MG63 (cell line): ENCODE data around the gene TRIM37. TPM values are rescaled to one million over a fixed set of nuclear protein-coding genes. Genes with fewer than 3 reads are reported as not detected.
"Not testable (repeated sequence)": the region's sequence is repeated elsewhere in the genome, so short reads cannot be mapped to it uniquely, and the experiment has no call there.

Source experiments
- DNase-seq: peaks from one replicate; pipeline ENCODE4 v3.0.0-alpha.2; 2020
- H3K27me3 ChIP-seq: fragments of 250-450 bp; sonication (Bioruptor Pico); 2 replicates; pipeline ENCODE4 v1.5.1; 2020; ENCODE audit warnings: mild to moderate bottlenecking, moderate library complexity
- H3K36me3 ChIP-seq: fragments of 250-450 bp; sonication (Bioruptor Pico); 2 replicates; pipeline ENCODE4 v1.5.1; 2020; ENCODE audit warnings: mild to moderate bottlenecking, moderate library complexity
- H3K4me3 ChIP-seq: fragments of 250-450 bp; sonication (Bioruptor Pico); 2 replicates; pipeline ENCODE4 v1.5.1; 2020; ENCODE audit warnings: mild to moderate bottlenecking, moderate library complexity
- H3K9me3 ChIP-seq: fragments of 250-450 bp; sonication (Bioruptor Pico); 2 replicates; pipeline ENCODE4 v1.5.1; 2020; ENCODE audit warnings: mild to moderate bottlenecking, moderate library complexity
- total RNA-seq: library from RNA; depleted of rRNA; stranded (reverse); fragments of >200 nt; shearing (Covaris generic); gene quantifications from 2 replicates; pipeline ENCODE4 v1.2.3, GENCODE V29; 2014; ENCODE audit warnings: low replicate concordance

Gene TRIM37
- total RNA-seq, 1 experiment from 2014 or later = 10.6 TPM

GRCh38 chr17:59126809-59127417 is 20.2 kb upstream of the TRIM37 start:
- DNase-seq = no peak
- peaks cover 52% of the 10 kb centered on the region for H3K36me3 ChIP-seq
- no peak overlapping the region for H3K4me3 ChIP-seq
- H3K9me3 ChIP-seq = no peaks in the 10 kb centered on the region; the same call in none of the 2 replicates
- H3K27me3 ChIP-seq = no peaks in the 10 kb centered on the region

- no peaks in the 10 kb centered on the region; the same call in none of the 2 replicates for H3K9me3 ChIP-seq
- peaks cover 71% of the 10 kb centered on the region for H3K36me3 ChIP-seq
- no peak overlapping the region for H3K4me3 ChIP-seq
- no peaks in the 10 kb centered on the region for H3K27me3 ChIP-seq
- no peak for DNase-seq
These were observed 18.0 kb upstream of the TRIM37 start for GRCh38 chr17:59124665-59125064.

- H3K4me3 ChIP-seq = no peak overlapping the region
- H3K27me3 ChIP-seq = no peaks in the 10 kb centered on the region
- no peaks in the 10 kb centered on the region; the same call in none of the 2 replicates for H3K9me3 ChIP-seq
- peaks cover 75% of the 10 kb centered on the region for H3K36me3 ChIP-seq
- peak; percentile 37 for DNase-seq
These were observed 15.3 kb upstream of the TRIM37 start for GRCh38 chr17:59121901-59122480.

- H3K9me3 ChIP-seq = no peaks in the 10 kb centered on the region
- H3K4me3 ChIP-seq = no peak overlapping the region
- no peak for DNase-seq
- no peaks in the 10 kb centered on the region for H3K27me3 ChIP-seq
- H3K36me3 ChIP-seq = peaks cover 63% of the 10 kb centered on the region
These were observed 8.8 kb upstream of the TRIM37 start for GRCh38 chr17:59115474-59115873.

- DNase-seq = no peak
- Histone ChIP-seq H3K36me3 (peaks cover 53% of the 10 kb centered on the region), H3K9me3 (no peaks in the 10 kb centered on the region), H3K27me3 (no peaks in the 10 kb centered on the region), H3K4me3 (no peak overlapping the region)
These were observed 4.9 kb upstream of the TRIM37 start for GRCh38 chr17:59111539-59111938.

GRCh38 chr17:59110973-59111372 is 4.3 kb upstream of the TRIM37 start:
- Histone ChIP-seq H3K27me3 (no peaks in the 10 kb centered on the region), H3K36me3 (peaks cover 56% of the 10 kb centered on the region), H3K9me3 (no peaks in the 10 kb centered on the region), H3K4me3 (no peak overlapping the region)
- DNase-seq = no peak

- H3K4me3 ChIP-seq = no peak overlapping the region
- H3K36me3 ChIP-seq = peaks cover 50% of the 10 kb centered on the region
- H3K9me3 ChIP-seq = no peaks in the 10 kb centered on the region
- no peaks in the 10 kb centered on the region for H3K27me3 ChIP-seq
- DNase-seq = no peak
These were observed 1.9 kb upstream of the TRIM37 start for GRCh38 chr17:59108400-59109102.

- no peak for DNase-seq
- Histone ChIP-seq H3K27me3 (no peaks in the 10 kb centered on the region), H3K9me3 (no peaks in the 10 kb centered on the region), H3K4me3 (peak overlapping the region; percentile 96), H3K36me3 (peaks cover 56% of the 10 kb centered on the region)
These were observed 608 bp upstream of the TRIM37 start for GRCh38 chr17:59107306-59107670.

GRCh38 chr17:59105852-59106462 is 723 bp downstream of the TRIM37 start:
- peak overlapping the region; percentile 96 for H3K4me3 ChIP-seq
- H3K36me3 ChIP-seq = peaks cover 53% of the 10 kb centered on the region
- H3K27me3 ChIP-seq = no peaks in the 10 kb centered on the region
- DNase-seq = peak; percentile 76
- no peaks in the 10 kb centered on the region for H3K9me3 ChIP-seq

GRCh38 chr17:59101178-59101577 is 5.5 kb downstream of the TRIM37 start:
- Histone ChIP-seq H3K4me3 (no peak overlapping the region), H3K27me3 (no peaks in the 10 kb centered on the region), H3K36me3 (peaks cover 53% of the 10 kb centered on the region), H3K9me3 (peaks cover 6% of the 10 kb centered on the region)
- DNase-seq = no peak

GRCh38 chr17:59097876-59098275 is 8.8 kb downstream of the TRIM37 start:
- no peak overlapping the region for H3K4me3 ChIP-seq
- H3K27me3 ChIP-seq = no peaks in the 10 kb centered on the region
- peaks cover 41% of the 10 kb centered on the region for H3K36me3 ChIP-seq
- peaks cover 6% of the 10 kb centered on the region for H3K9me3 ChIP-seq
- DNase-seq = no peak

GRCh38 chr17:59094861-59095530 is 11.7 kb downstream of the TRIM37 start:
- Histone ChIP-seq H3K27me3 (no peaks in the 10 kb centered on the region), H3K36me3 (peaks cover 24% of the 10 kb centered on the region), H3K9me3 (peaks cover 6% of the 10 kb centered on the region), H3K4me3 (no peak overlapping the region)
- DNase-seq = no peak

- no peaks in the 10 kb centered on the region for H3K27me3 ChIP-seq
- peaks cover 24% of the 10 kb centered on the region for H3K36me3 ChIP-seq
- peaks cover 4% of the 10 kb centered on the region; the same call in 1 of the 2 replicates for H3K9me3 ChIP-seq
- DNase-seq = peak; percentile 91
- H3K4me3 ChIP-seq = no peak overlapping the region
These were observed 12.9 kb downstream of the TRIM37 start for GRCh38 chr17:59093702-59094231.

GRCh38 chr17:59093145-59093701 is 13.5 kb downstream of the TRIM37 start:
- no peak overlapping the region for H3K4me3 ChIP-seq
- no peaks in the 10 kb centered on the region for H3K27me3 ChIP-seq
- H3K36me3 ChIP-seq = peaks cover 24% of the 10 kb centered on the region
- H3K9me3 ChIP-seq = peaks cover 3% of the 10 kb centered on the region; the same call in 1 of the 2 replicates
- DNase-seq = no peak

- not testable (repeated sequence) for DNase-seq, H3K4me3 ChIP-seq, H3K9me3 ChIP-seq, H3K27me3 ChIP-seq
- peaks cover 34% of the 10 kb centered on the region for H3K36me3 ChIP-seq
These were observed 16.1 kb downstream of the TRIM37 start for GRCh38 chr17:59090593-59090992.

- Histone ChIP-seq H3K27me3 (no peaks in the 10 kb centered on the region), H3K4me3 (no peak overlapping the region), H3K9me3 (no peaks in the 10 kb centered on the region), H3K36me3 (peaks cover 53% of the 10 kb centered on the region)
- no peak for DNase-seq
These were observed 22.5 kb downstream of the TRIM37 start for GRCh38 chr17:59084154-59084553.
